ENCODE results near the gene TYMP.

TYMP gene

GRCh38 chr22:50551160-50551752 lies 21.4 kb upstream of the TYMP start:
- H3K4me3 ChIP-seq (replicated peaks; ENCODE audit: low read depth, low read length): no peak overlapping the region
- DNase-seq (ENCODE audit: extremely low read depth, low read depth): no peak
- TF ChIP-seq CTCF (IDR thresholded peaks at IDR 0.05; ENCODE audit: low read depth, low read length, missing control alignments): no peak

- H3K4me3 ChIP-seq (replicated peaks; ENCODE audit: low read depth, low read length): no peak overlapping the region
- DNase-seq (ENCODE audit: extremely low read depth, low read depth): no peak
- TF ChIP-seq CTCF (IDR thresholded peaks at IDR 0.05; ENCODE audit: low read depth, low read length, missing control alignments): no peak
Measured at GRCh38 chr22:50550395-50550794, 20.6 kb upstream of the TYMP start.

- TF ChIP-seq CTCF (IDR thresholded peaks at IDR 0.05; ENCODE audit: low read depth, low read length, missing control alignments): no peak
- H3K4me3 ChIP-seq (replicated peaks; ENCODE audit: low read depth, low read length): no peak overlapping the region
- DNase-seq (ENCODE audit: extremely low read depth, low read depth): no peak
Measured at GRCh38 chr22:50548921-50549790, 19.3 kb upstream of the TYMP start.

- no peak for DNase-seq (ENCODE audit: extremely low read depth, low read depth)
- no peak overlapping the region for H3K4me3 ChIP-seq (replicated peaks; ENCODE audit: low read depth, low read length)
- TF ChIP-seq CTCF (IDR thresholded peaks at IDR 0.05; ENCODE audit: low read depth, low read length, missing control alignments): no peak
Measured at GRCh38 chr22:50548040-50548920, 18.5 kb upstream of the TYMP start.

- TF ChIP-seq CTCF (IDR thresholded peaks at IDR 0.05; ENCODE audit: low read depth, low read length, missing control alignments): no peak
- H3K4me3 ChIP-seq (replicated peaks; ENCODE audit: low read depth, low read length): no peak overlapping the region
- no peak for DNase-seq (ENCODE audit: extremely low read depth, low read depth)
Measured at GRCh38 chr22:50547263-50547985, 17.6 kb upstream of the TYMP start.

All from HFF-Myc (cell line).